A549 (cell line): Measurements from ENCODE around the gene STK35. TPM values are rescaled to one million over a fixed set of nuclear protein-coding genes. Genes with fewer than 3 reads are reported as not detected.

Experiments used
- ATAC-seq, 2 experiments: fragments of 200-7000 bp in 1 of 2; fragments of >200 bp in 1 of 2; cut with Nextera tagmentation in 1 of 2; cut with Tn5 transposase in 1 of 2; 3 replicates each; pipeline versions ENCODE4 v1.8.0 to v1.9.1; 2018 to 2020; ENCODE audit warnings: mild to moderate bottlenecking in 1 of 2, moderate library complexity in 1 of 2
- CTCF ChIA-PET: fragments of 300-600 bp; sonication (Branson Sonifier 250); formaldehyde crosslinking; extraction: SDS; loops from one replicate; lab custom pipeline; 2021; ENCODE audit warnings: antibody characterized with exemption, inconsistent platforms; lab: Yijun Ruan, JAX
- POLR2A ChIA-PET: fragments of 350-600 bp; formaldehyde crosslinking; extraction: SDS; loops from one replicate; lab custom pipeline; 2021; ENCODE audit warnings: antibody characterized with exemption, inconsistent platforms; lab: Yijun Ruan, JAX
- DNase-seq, 2 experiments: peaks; one replicate each; pipeline versions ENCODE4 v3.0.0 to v3.0.0-alpha.2; 2011 to 2016; ENCODE audit warnings: low read depth in 1 of 2, low spot score in 1 of 2
- FAIRE-seq: peaks from 2 replicates; lab custom pipeline; 2011; peaks lifted over from hg19 to GRCh38; lab: Jason Lieb, UNC
- H3K27ac ChIP-seq, 2 experiments: fragments of >200 bp; sonication (Bioruptor Twin); formaldehyde crosslinking; 3 replicates each; pipeline ENCODE4 v1.5.1; 2016 to 2017
- H3K4me1 ChIP-seq: fragments of >200 bp; sonication (Bioruptor Twin); formaldehyde crosslinking; 3 replicates; pipeline ENCODE4 v1.6.1; 2016
- H3K4me2 ChIP-seq: fragments of >200 bp; sonication (Bioruptor Twin); formaldehyde crosslinking; 3 replicates; pipeline ENCODE4 v1.6.1; 2016
- H3K4me3 ChIP-seq: fragments of >200 bp; sonication (Bioruptor Twin); formaldehyde crosslinking; 3 replicates; pipeline ENCODE4 v1.5.1; 2016
- H3K9me3 ChIP-seq: fragments of >200 bp; sonication (Bioruptor Twin); formaldehyde crosslinking; 3 replicates; pipeline ENCODE4 v1.6.1; 2016
- ATOH8 ChIP-seq: fragments of 250-450 bp; sonication (Bioruptor Pico); IDR thresholded peaks from 2 replicates; pipeline ENCODE4 v1.5.0; 2020; ENCODE audit warnings: low read depth, mild to moderate bottlenecking, moderate library complexity
- BCL3 ChIP-seq: fragments of >200 bp; sonication (Bioruptor Twin); formaldehyde crosslinking; IDR thresholded peaks from 3 replicates; pipeline ENCODE4 v1.6.1; 2016
- CBX2 ChIP-seq: fragments of 200-600 bp; sonication (generic); IDR thresholded peaks from 2 replicates; pipeline ENCODE4 v1.6.1; 2016; ENCODE audit warnings: low read depth, mild to moderate bottlenecking, borderline replicate concordance
- CEBPB ChIP-seq, 2 experiments: fragments of >200 bp in 1 of 2; sonication (Bioruptor Twin) in 1 of 2; formaldehyde crosslinking in 1 of 2; IDR thresholded peaks; 2 replicates each; pipeline ENCODE4 v1.6.1; 2012 to 2016
- EP300 ChIP-seq, 2 experiments: fragments of >200 bp; sonication (Bioruptor Twin); formaldehyde crosslinking; IDR thresholded peaks; 2 replicates in 1 of 2; 3 replicates in 1 of 2; pipeline ENCODE4 v1.6.1; 2016 to 2017
- GATA3 ChIP-seq: IDR thresholded peaks from 2 replicates; pipeline ENCODE4 v1.6.1; 2012; ENCODE audit warnings: borderline replicate concordance
- HES2 ChIP-seq: fragments of >200 bp; sonication (Bioruptor Twin); formaldehyde crosslinking; IDR thresholded peaks from 2 replicates; pipeline ENCODE4 v1.6.1; 2016
- HOXA7 ChIP-seq: fragments of 250-450 bp; sonication (Bioruptor Pico); IDR thresholded peaks from 2 replicates; pipeline ENCODE4 v1.5.0; 2020; ENCODE audit warnings: mild to moderate bottlenecking, moderate library complexity
- HOXB5 ChIP-seq: fragments of 250-450 bp; sonication (Bioruptor Pico); IDR thresholded peaks from 2 replicates; pipeline ENCODE4 v1.5.0; 2020; ENCODE audit warnings: mild to moderate bottlenecking, moderate library complexity
- JUN ChIP-seq, 2 experiments: fragments of >200 bp; sonication (Bioruptor Twin); formaldehyde crosslinking; IDR thresholded peaks; 2 replicates in 1 of 2; 3 replicates in 1 of 2; pipeline ENCODE4 v1.6.1; 2016 to 2017
- JUNB ChIP-seq: fragments of >200 bp; sonication (Bioruptor Twin); formaldehyde crosslinking; IDR thresholded peaks from 2 replicates; pipeline ENCODE4 v1.6.1; 2016
- MAX ChIP-seq: IDR thresholded peaks from 2 replicates; pipeline ENCODE4 v1.6.1; 2012
- MAZ ChIP-seq: fragments of 150-350 bp; IDR thresholded peaks from 2 replicates; pipeline ENCODE4 v1.6.1; 2014; ENCODE audit warnings: antibody characterized with exemption, low read depth, low read length, borderline replicate concordance
- NPAS2 ChIP-seq: fragments of 250-450 bp; sonication (Bioruptor Pico); IDR thresholded peaks from 2 replicates; pipeline ENCODE4 v1.8.0; 2022; ENCODE audit warnings: mild to moderate bottlenecking, moderate library complexity, borderline replicate concordance
- PBX3 ChIP-seq: IDR thresholded peaks from 2 replicates; pipeline ENCODE4 v1.6.1; 2012
- PHF8 ChIP-seq: fragments of 200-600 bp; sonication (generic); IDR thresholded peaks from 2 replicates; pipeline ENCODE4 v1.6.1; 2016; ENCODE audit warnings: low read depth, mild to moderate bottlenecking, antibody characterized with exemption, moderate library complexity, borderline replicate concordance
- RCOR1 ChIP-seq: fragments of 150-350 bp; IDR thresholded peaks from 2 replicates; pipeline ENCODE4 v1.6.1; 2014; ENCODE audit warnings: antibody characterized with exemption, low read length, low read depth
- REST ChIP-seq: fragments of 200-600 bp; sonication (generic); IDR thresholded peaks from 2 replicates; pipeline ENCODE4 v1.6.1; 2016; ENCODE audit warnings: antibody characterized with exemption, mild to moderate bottlenecking, moderate library complexity
- RFX5 ChIP-seq: fragments of 450-650 bp; IDR thresholded peaks from 2 replicates; pipeline ENCODE4 v1.7.1; 2014; ENCODE audit warnings: antibody characterized with exemption, mild to moderate bottlenecking, moderate library complexity
- SMC3 ChIP-seq: fragments of >200 bp; sonication (Bioruptor Twin); formaldehyde crosslinking; IDR thresholded peaks from 3 replicates; pipeline ENCODE4 v1.6.1; 2018; ENCODE audit warnings: inconsistent platforms
- SREBF2 ChIP-seq: fragments of 450-650 bp; IDR thresholded peaks from 2 replicates; pipeline ENCODE4 v1.6.1; 2014; ENCODE audit warnings: mild to moderate bottlenecking, moderate library complexity
- ZC3H11A ChIP-seq: fragments of 450-650 bp; IDR thresholded peaks from 2 replicates; pipeline ENCODE4 v1.6.1; 2014; ENCODE audit warnings: antibody characterized with exemption, mild to moderate bottlenecking
- WGBS: methylation state at CpG from one replicate; pipeline ENCODE4 v1.1.6; 2017; ENCODE audit errors: missing lambda C conversion rate; 5-methylcytosine and 5-hydroxymethylcytosine counted together
- polyA plus RNA-seq, 4 experiments: library from polyadenylated mRNA; depleted of rRNA in 3 of 4; stranded (reverse); fragments of >200 nt; fragmentation: RNase III in 1 of 4; extraction: RNeasy Plus Mini Kit Qiagen cat#74134 plus additional on column Dnase treatment in 1 of 4; gene quantifications; 2 replicates in 3 of 4; 3 replicates in 1 of 4; pipeline ENCODE4 v1.2.3, GENCODE V29; 2011 to 2017

The STK35 gene
- polyA plus RNA-seq, 2 of the 4 experiments (the other 2 are of a cell fraction): 9.0 to 10.0 TPM

GRCh38 chr20:2143594-2143993, 42.0 kb downstream of the STK35 start:
- ChIA-PET POLR2A (no interaction called here), CTCF (interaction anchor here (1.0 to 3.6 kb wide), 6 partner anchors 10 to 107 kb away, joined by 3 to 17 read pairs (median 4); no protein-coding TSS in a partner anchor)
- Histone ChIP-seq H3K4me1 (no peaks in the 10 kb centered on the region), H3K9me3 (no peaks in the 10 kb centered on the region), H3K27ac (no peak overlapping the region), H3K4me3 (no peak overlapping the region), H3K4me2 (no peak overlapping the region)
- 97% methylated on average over 10 of the region's 10 CpGs for WGBS
- ATAC-seq (no peak), DNase-seq (no peak), FAIRE-seq (no peak)
- TF ChIP-seq REST (no peak), HES2 (no peak), ATOH8 (CRISPR knock-in tag) (no peak), CEBPB (IDR thresholded peaks at IDR 0.05) (no peak), JUNB (no peak), SREBF2 (no peak), RFX5 (no peak), CBX2 (no peak), ZC3H11A (no peak), MAX (no peak)

- 94% methylated on average over 11 of the region's 11 CpGs for WGBS
- Histone ChIP-seq H3K4me2 (no peak overlapping the region), H3K27ac (no peak overlapping the region), H3K4me3 (no peak overlapping the region), H3K4me1 (0 out of 3 replicates have a peak, but pooled peaks cover 6% of the 10 kb centered on the region), H3K9me3 (no peaks in the 10 kb centered on the region)
- FAIRE-seq (no peak), ATAC-seq (no peak), DNase-seq (no peak)
- TF ChIP-seq SMC3: no peak
- TF ChIP-seq JUNB: no peak
- TF ChIP-seq HOXB5 (CRISPR knock-in tag): no peak
- TF ChIP-seq PBX3: no peak
- TF ChIP-seq GATA3: no peak
- no peak for TF ChIP-seq MAZ
- ChIA-PET POLR2A (no interaction called here), CTCF (interaction anchor here (1.7 to 3.6 kb wide), 2 partner anchors 13 to 27 kb away, joined by 4 to 17 read pairs; no protein-coding TSS in a partner anchor)
Observed at GRCh38 chr20:2144850-2145249, 43.2 kb downstream of the STK35 start.

- FAIRE-seq (no peak), ATAC-seq (no peak), DNase-seq (no peak)
- Histone ChIP-seq H3K4me1 (0 out of 3 replicates have a peak, but pooled peaks cover 6% of the 10 kb centered on the region), H3K27ac (no peak overlapping the region), H3K4me2 (no peak overlapping the region), H3K4me3 (no peak overlapping the region), H3K9me3 (no peaks in the 10 kb centered on the region)
- 93% methylated on average over 8 of the region's 8 CpGs for WGBS
- POLR2A ChIA-PET: no interaction called here
- TF ChIP-seq MAX (no peak), NPAS2 (CRISPR knock-in tag) (no peak), RCOR1 (no peak), JUN (IDR thresholded peaks at IDR 0.05) (no peak), PHF8 (no peak), EP300 (IDR thresholded peaks at IDR 0.05) (no peak), HOXA7 (no peak), BCL3 (no peak), JUNB (no peak), CBX2 (no peak), HOXB5 (CRISPR knock-in tag) (no peak)
- CTCF ChIA-PET: interaction anchor here (3.6 kb wide), 1 partner anchor 27 kb away, joined by 17 read pairs; no protein-coding TSS in a partner anchor
Observed at GRCh38 chr20:2145376-2145775, 43.7 kb downstream of the STK35 start.
